NCI-H1092 treated with DMSO at 0.1 percent for 48 hours (cell line): ENCODE measurements around the gene SMIM32.

Experiments used
- DNase-seq: peaks from one replicate; lab custom pipeline; 2025; lab: John Stamatoyannopoulos, UW

Gene SMIM32

GRCh38 chr5:136207631-136208030, 14.7 kb upstream of the SMIM32 start:
- DNase-seq, result no peak

GRCh38 chr5:136206361-136206760, 13.4 kb upstream of the SMIM32 start:
- no peak for DNase-seq

GRCh38 chr5:136205941-136206340, 13.0 kb upstream of the SMIM32 start:
- no peak for DNase-seq

GRCh38 chr5:136205061-136205702, 12.2 kb upstream of the SMIM32 start:
- DNase-seq, result no peak

- DNase-seq, result no peak
These were observed 10.5 kb upstream of the SMIM32 start for GRCh38 chr5:136203303-136203922.

- no peak for DNase-seq
These were observed 9.7 kb upstream of the SMIM32 start for GRCh38 chr5:136202469-136203205.

GRCh38 chr5:136201870-136202269, 8.9 kb upstream of the SMIM32 start:
- DNase-seq, result no peak

GRCh38 chr5:136200761-136201160, 7.8 kb upstream of the SMIM32 start:
- DNase-seq, result no peak

- DNase-seq, result no peak
These were observed 7.2 kb upstream of the SMIM32 start for GRCh38 chr5:136200130-136200529.

- DNase-seq, result no peak
These were observed 6.4 kb upstream of the SMIM32 start for GRCh38 chr5:136199408-136199807.

GRCh38 chr5:136198453-136198852, 5.5 kb upstream of the SMIM32 start:
- DNase-seq, result no peak

- DNase-seq, result no peak
These were observed 4.6 kb upstream of the SMIM32 start for GRCh38 chr5:136197462-136198142.

GRCh38 chr5:136195971-136196820, 3.2 kb upstream of the SMIM32 start:
- DNase-seq, result peak; percentile 42

- DNase-seq, result no peak
These were observed 1.6 kb upstream of the SMIM32 start for GRCh38 chr5:136194576-136194975.

- no peak for DNase-seq
These were observed 467 bp upstream of the SMIM32 start for GRCh38 chr5:136193322-136193935.

GRCh38 chr5:136192015-136192525, 892 bp downstream of the SMIM32 start:
- peak; percentile 14 for DNase-seq

- DNase-seq, result no peak
These were observed 1.5 kb downstream of the SMIM32 start for GRCh38 chr5:136191304-136192014.

GRCh38 chr5:136190904-136191303, 2.1 kb downstream of the SMIM32 start:
- DNase-seq, result no peak

GRCh38 chr5:136190091-136190720, 2.8 kb downstream of the SMIM32 start:
- DNase-seq, result no peak

GRCh38 chr5:136188859-136189258, 4.1 kb downstream of the SMIM32 start:
- DNase-seq, result no peak
